ENCODE data around the gene OPRM1. TPM values are rescaled to one million over a fixed set of nuclear protein-coding genes. Genes with fewer than 3 reads are reported as not detected.

The OPRM1 gene
- total RNA-seq, 4 donors from 2014 or later: not detected

DNA sequence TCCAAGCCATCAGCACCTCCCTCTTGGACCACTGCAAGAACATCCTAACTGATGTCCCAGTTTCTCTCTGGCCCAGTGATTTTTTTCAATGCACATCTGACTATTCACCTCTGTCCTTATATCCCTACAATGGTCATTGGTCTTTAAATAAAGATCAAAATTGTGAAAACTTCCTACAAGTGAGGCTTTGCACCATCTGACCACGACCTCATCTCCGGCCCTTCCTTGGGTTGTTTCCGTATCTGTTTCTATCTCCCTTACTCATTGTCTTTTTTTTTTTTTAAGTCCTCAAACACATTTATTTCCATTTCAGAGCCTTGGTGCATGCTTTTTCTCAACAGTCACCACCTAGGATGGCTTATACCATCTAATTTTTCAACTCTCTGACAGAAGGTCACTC, 229.4 kb downstream of the OPRM1 start:
- 91% methylated on average over 3 of the region's 3 CpGs for WGBS
- H3K36me3 ChIP-seq: no peaks in the 10 kb centered on the region
- DNase-seq (ENCODE audit: low spot score in 2 of 2): no peak
- H3K9me3 ChIP-seq: no peaks in the 10 kb centered on the region
- TF ChIP-seq, protein P1, sequence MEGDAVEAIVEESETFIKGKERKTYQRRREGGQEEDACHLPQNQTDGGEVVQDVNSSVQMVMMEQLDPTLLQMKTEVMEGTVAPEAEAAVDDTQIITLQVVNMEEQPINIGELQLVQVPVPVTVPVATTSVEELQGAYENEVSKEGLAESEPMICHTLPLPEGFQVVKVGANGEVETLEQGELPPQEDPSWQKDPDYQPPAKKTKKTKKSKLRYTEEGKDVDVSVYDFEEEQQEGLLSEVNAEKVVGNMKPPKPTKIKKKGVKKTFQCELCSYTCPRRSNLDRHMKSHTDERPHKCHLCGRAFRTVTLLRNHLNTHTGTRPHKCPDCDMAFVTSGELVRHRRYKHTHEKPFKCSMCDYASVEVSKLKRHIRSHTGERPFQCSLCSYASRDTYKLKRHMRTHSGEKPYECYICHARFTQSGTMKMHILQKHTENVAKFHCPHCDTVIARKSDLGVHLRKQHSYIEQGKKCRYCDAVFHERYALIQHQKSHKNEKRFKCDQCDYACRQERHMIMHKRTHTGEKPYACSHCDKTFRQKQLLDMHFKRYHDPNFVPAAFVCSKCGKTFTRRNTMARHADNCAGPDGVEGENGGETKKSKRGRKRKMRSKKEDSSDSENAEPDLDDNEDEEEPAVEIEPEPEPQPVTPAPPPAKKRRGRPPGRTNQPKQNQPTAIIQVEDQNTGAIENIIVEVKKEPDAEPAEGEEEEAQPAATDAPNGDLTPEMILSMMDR (IDR thresholded peaks at IDR 0.05): no peak
- no peak for TF ChIP-seq POLR2AphosphoS5 (IDR thresholded peaks at IDR 0.05)
- no peak for TF ChIP-seq EP300 (IDR thresholded peaks at IDR 0.05)
- TF ChIP-seq POLR2A (IDR thresholded peaks at IDR 0.05): no peak
- H3K4me1 ChIP-seq: no peaks in the 10 kb centered on the region
- H3K27me3 ChIP-seq: no peaks in the 10 kb centered on the region
- no peak overlapping the region for H3K4me3 ChIP-seq
- H3K27ac ChIP-seq: no peak overlapping the region

DNA sequence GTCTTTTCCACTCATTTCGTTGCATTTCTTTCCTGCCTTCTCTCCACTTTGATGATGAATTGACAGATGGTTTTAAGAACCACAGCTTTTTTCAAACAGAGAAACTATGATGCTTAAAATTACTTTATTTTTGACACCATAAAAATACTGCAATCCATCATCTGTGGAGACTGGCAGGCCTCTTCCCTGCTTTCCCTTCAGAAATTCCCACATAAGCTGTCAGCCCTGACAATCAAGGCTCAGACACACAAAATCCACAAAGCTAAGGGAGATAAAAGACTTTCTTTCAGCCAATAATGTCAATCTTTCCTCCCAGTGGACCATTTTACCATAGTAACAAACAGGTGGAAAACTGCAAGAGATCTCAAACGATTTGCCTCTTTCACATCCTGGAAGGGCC, 235.1 kb downstream of the OPRM1 start:
- H3K4me1 ChIP-seq: no peaks in the 10 kb centered on the region
- H3K9me3 ChIP-seq: no peaks in the 10 kb centered on the region
- no peaks in the 10 kb centered on the region for H3K27me3 ChIP-seq
- no peak for TF ChIP-seq POLR2AphosphoS5 (IDR thresholded peaks at IDR 0.05)
- TF ChIP-seq, protein P1 (IDR thresholded peaks at IDR 0.05): no peak
- no peak for TF ChIP-seq POLR2A (IDR thresholded peaks at IDR 0.05)
- TF ChIP-seq EP300 (IDR thresholded peaks at IDR 0.05): no peak
- H3K4me3 ChIP-seq: no peak overlapping the region
- H3K36me3 ChIP-seq: no peaks in the 10 kb centered on the region
- H3K27ac ChIP-seq: no peak overlapping the region
- no peak for DNase-seq (ENCODE audit: low spot score in 2 of 2)
- 90% methylated on average over 2 of the region's 2 CpGs for WGBS

DNA sequence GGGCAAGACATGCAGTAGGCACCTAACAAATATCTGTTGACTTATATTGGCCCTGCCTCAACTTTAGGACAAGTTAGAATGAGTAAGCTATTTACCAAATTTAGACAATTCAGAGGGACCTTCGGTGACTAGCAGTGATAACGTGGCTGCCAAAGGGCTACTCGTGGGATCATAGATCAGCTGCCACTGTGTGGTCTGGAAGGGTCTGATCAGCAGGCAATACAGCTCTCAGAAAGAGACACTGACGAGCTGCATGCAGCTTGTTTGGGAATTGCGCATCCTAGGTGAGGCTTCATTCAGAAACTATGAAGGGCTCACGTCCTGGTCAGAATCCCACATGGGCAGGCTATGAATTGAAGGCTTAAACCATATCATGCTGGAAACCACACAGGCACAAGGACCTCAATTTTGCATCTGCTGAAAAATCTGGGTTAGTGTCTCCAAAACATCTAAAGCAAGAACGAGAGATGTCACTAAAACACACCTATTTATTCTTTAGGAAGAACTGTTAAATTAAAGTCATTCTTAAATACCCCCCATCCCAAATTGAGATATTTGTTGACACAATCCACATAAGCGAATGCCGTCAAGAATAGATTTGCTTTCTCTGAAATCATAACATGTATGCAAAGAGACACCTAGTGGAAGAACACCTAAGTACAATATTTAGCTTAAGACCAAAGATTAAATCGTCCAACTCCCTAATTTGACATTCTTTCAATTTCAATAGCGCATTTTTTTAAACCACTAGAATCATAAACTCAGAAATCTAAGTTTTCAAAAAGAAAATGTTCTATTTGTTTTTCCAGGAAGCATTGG, 238.0 kb downstream of the OPRM1 start:
- Histone ChIP-seq H3K27me3 (no peaks in the 10 kb centered on the region), H3K4me1 (no peaks in the 10 kb centered on the region), H3K36me3 (no peaks in the 10 kb centered on the region), H3K4me3 (no peak overlapping the region), H3K9me3 (no peaks in the 10 kb centered on the region), H3K27ac (no peak overlapping the region)
- TF ChIP-seq POLR2AphosphoS5 (IDR thresholded peaks at IDR 0.05) (no peak), EP300 (IDR thresholded peaks at IDR 0.05) (no peak), POLR2A (IDR thresholded peaks at IDR 0.05) (no peak)
- TF ChIP-seq, protein P1 (IDR thresholded peaks at IDR 0.05): peak; percentile 25 to 28
- no peak for DNase-seq (ENCODE audit: low spot score in 2 of 2)
- 45% methylated on average over 11 of the region's 11 CpGs for WGBS

DNA sequence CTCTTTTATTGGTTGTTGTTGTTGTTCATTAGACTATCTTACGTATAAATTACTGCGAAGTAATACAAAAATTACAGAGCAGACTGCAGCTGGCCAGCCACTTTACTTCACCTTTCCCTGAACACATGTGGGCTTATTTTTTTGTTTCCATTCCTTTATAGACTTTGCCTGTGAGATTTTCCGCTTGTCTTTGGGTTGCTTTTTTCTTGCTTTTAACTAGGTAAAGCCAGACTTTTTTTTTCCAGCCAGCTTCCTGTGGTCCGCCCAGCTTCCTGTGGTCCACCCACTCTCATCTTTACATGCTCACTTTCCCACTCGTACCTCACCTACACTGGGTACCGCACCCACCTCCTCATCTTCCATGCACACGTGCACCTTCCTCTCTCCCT, 238.6 kb downstream of the OPRM1 start:
- no peak for TF ChIP-seq EP300 (IDR thresholded peaks at IDR 0.05)
- TF ChIP-seq, protein P1 (IDR thresholded peaks at IDR 0.05): no peak
- no peak for TF ChIP-seq POLR2A (IDR thresholded peaks at IDR 0.05)
- TF ChIP-seq POLR2AphosphoS5 (IDR thresholded peaks at IDR 0.05): no peak
- H3K27ac ChIP-seq: no peak overlapping the region
- no peaks in the 10 kb centered on the region for H3K36me3 ChIP-seq
- no peaks in the 10 kb centered on the region for H3K9me3 ChIP-seq
- no peaks in the 10 kb centered on the region for H3K27me3 ChIP-seq
- 48% methylated on average over 7 of the region's 7 CpGs for WGBS
- DNase-seq (ENCODE audit: low spot score in 2 of 2): no peak
- no peaks in the 10 kb centered on the region for H3K4me1 ChIP-seq
- no peak overlapping the region for H3K4me3 ChIP-seq

DNA sequence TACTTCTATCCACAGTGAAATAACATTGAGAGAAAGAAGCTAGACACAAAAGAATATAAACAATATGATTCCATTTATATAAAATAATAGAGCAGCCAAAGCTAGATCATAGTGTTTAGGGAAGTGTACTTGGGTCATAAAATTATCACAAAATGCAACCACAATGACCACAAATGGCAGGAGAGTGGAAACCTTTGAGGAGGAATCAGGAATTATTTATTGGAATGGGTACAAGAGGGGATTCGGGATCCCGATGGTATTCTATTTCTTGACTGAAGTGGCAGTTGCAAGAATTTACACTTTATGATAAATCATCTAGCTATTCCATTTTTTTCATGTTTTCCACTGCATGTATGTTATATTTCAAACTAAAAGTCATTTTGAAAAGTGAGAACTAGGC, 241.5 kb downstream of the OPRM1 start:
- H3K27ac ChIP-seq: no peak overlapping the region
- TF ChIP-seq, protein P1 (IDR thresholded peaks at IDR 0.05): no peak
- no peak for TF ChIP-seq POLR2A (IDR thresholded peaks at IDR 0.05)
- TF ChIP-seq POLR2AphosphoS5 (IDR thresholded peaks at IDR 0.05): no peak
- no peak for TF ChIP-seq EP300 (IDR thresholded peaks at IDR 0.05)
- WGBS: 50% methylated on average over 2 of the region's 2 CpGs

More for the DNA sequence above, 241.5 kb downstream of the OPRM1 start:
- H3K9me3 ChIP-seq: no peaks in the 10 kb centered on the region
- DNase-seq (ENCODE audit: low spot score in 2 of 2): no peak
- H3K4me3 ChIP-seq: no peak overlapping the region
- no peaks in the 10 kb centered on the region for H3K36me3 ChIP-seq
- no peaks in the 10 kb centered on the region for H3K4me1 ChIP-seq
- H3K27me3 ChIP-seq: no peaks in the 10 kb centered on the region
